H1 (cell line): ENCODE data around the gene GPR35. TPM values are rescaled to one million over a fixed set of nuclear protein-coding genes. Genes with fewer than 3 reads are reported as not detected.

Experiments
- CHD7 ChIP-seq: fragments of 300-600 bp; sonication (generic); IDR thresholded peaks from 2 replicates; pipeline ENCODE4 v1.7.1; 2012; ENCODE audit warnings: low read length, moderate library complexity, mild to moderate bottlenecking, inconsistent platforms; ENCODE audit not compliant: insufficient replicate concordance
- polyA plus RNA-seq, 7 experiments: library from polyadenylated mRNA; depleted of rRNA in 3 of 7; stranded (reverse) in 5 of 7; unstranded in 2 of 7; fragments of >200 nt in 5 of 7; fragments of 200-250 nt in 2 of 7; gene quantifications; 1 replicate in 5 of 7; 2 replicates in 1 of 7; 4 replicates in 1 of 7; pipeline versions ENCODE4 v1.2.1 to v1.2.3, GENCODE V29; 2011 to 2013; ENCODE audit warnings: missing spikeins in 2 of 7, mixed read lengths in 2 of 7
- total RNA-seq: library from RNA; stranded (reverse); fragmentation: NEBNext Ultra II Directional; extraction: Animal tissue kit (Norgen Biotek cat#: 25700); gene quantifications from 2 replicates; pipeline ENCODE4 v1.2.1, GENCODE V29; 2021

GPR35 gene
- total and polyA plus RNA-seq, 2 of the 8 experiments (the other 6 are each of a cell fraction or from before 2014, with no cell fraction given), result 0.47 TPM; not detected in 1

GRCh38 chr2:240589375-240589774 is 35.9 kb upstream of the GPR35 start (continued):
- TF ChIP-seq CHD7, result no peak
